ENCODE data around the gene VAV3. TPM values are rescaled to one million over a fixed set of nuclear protein-coding genes. Genes with fewer than 3 reads are reported as not detected.
A peak's percentile ranks its signal among the peaks of the same experiment; 100 is the strongest.

Gene VAV3
- total and polyA plus RNA-seq, 4 donors, result 1.7 to 14.4 (median 7.6) TPM

- peaks cover 0 to 12% (median 0%) of the 10 kb centered on the region in 5 donors for H3K4me1 ChIP-seq (ENCODE audit: control insufficient read depth in 5 of 5, insufficient read depth in 5 of 5, low read length in 5 of 5)
- ATAC-seq (ENCODE audit: insufficient read depth, low FRiP score) (no peak), DNase-seq (peak in 1 of 3 donors; percentile 18)
- TF ChIP-seq, protein P1, sequence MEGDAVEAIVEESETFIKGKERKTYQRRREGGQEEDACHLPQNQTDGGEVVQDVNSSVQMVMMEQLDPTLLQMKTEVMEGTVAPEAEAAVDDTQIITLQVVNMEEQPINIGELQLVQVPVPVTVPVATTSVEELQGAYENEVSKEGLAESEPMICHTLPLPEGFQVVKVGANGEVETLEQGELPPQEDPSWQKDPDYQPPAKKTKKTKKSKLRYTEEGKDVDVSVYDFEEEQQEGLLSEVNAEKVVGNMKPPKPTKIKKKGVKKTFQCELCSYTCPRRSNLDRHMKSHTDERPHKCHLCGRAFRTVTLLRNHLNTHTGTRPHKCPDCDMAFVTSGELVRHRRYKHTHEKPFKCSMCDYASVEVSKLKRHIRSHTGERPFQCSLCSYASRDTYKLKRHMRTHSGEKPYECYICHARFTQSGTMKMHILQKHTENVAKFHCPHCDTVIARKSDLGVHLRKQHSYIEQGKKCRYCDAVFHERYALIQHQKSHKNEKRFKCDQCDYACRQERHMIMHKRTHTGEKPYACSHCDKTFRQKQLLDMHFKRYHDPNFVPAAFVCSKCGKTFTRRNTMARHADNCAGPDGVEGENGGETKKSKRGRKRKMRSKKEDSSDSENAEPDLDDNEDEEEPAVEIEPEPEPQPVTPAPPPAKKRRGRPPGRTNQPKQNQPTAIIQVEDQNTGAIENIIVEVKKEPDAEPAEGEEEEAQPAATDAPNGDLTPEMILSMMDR (IDR thresholded peaks at IDR 0.05; ENCODE audit: control extremely low read depth, extremely low read depth), result no peak
- no peaks in the 10 kb centered on the region for H3K9me3 ChIP-seq (ENCODE audit: control insufficient read depth in 4 of 4, insufficient read depth in 3 of 4, low read length in 3 of 4)
- H3K27ac ChIP-seq (ENCODE audit: low read depth in 1 of 2, low read length in 1 of 2), result no peak overlapping the region
- WGBS, 2 donors, result 57 to 66% methylated on average over 6 of the region's 6 CpGs
- H3K9ac ChIP-seq (ENCODE audit: insufficient read depth in 1 of 2, low read length in 2 of 2), result no peak overlapping the region
- H3K27me3 ChIP-seq (ENCODE audit: control insufficient read depth in 3 of 3, insufficient read depth in 3 of 3, low read length in 2 of 3), result no peaks in the 10 kb centered on the region
- H3K36me3 ChIP-seq (ENCODE audit: control insufficient read depth in 4 of 4, insufficient read depth in 4 of 4, low read length in 4 of 4), result no peaks in the 10 kb centered on the region
- H3K4me3 ChIP-seq, result no peak overlapping the region
Observed at GRCh38 chr1:107535091-107535490, 429.9 kb downstream of the VAV3 start.

GRCh38 chr1:107534632-107535031 is 430.3 kb downstream of the VAV3 start:
- 94 to 96% methylated on average over 1 of the region's 1 CpG for whole genome bisulfite sequencing, 2 donors
- no peak overlapping the region for H3K4me3 ChIP-seq
- no peaks in the 10 kb centered on the region for H3K27me3 ChIP-seq (ENCODE audit: control insufficient read depth in 3 of 3, insufficient read depth in 3 of 3, low read length in 2 of 3)
- H3K27ac ChIP-seq (ENCODE audit: low read depth in 1 of 2, low read length in 1 of 2), result no peak overlapping the region
- no peak overlapping the region for H3K9ac ChIP-seq (ENCODE audit: insufficient read depth in 1 of 2, low read length in 2 of 2)
- no peak for ATAC-seq (ENCODE audit: insufficient read depth, low FRiP score)
- H3K9me3 ChIP-seq (ENCODE audit: control insufficient read depth in 4 of 4, insufficient read depth in 3 of 4, low read length in 3 of 4), result no peaks in the 10 kb centered on the region
- TF ChIP-seq, protein P1 (IDR thresholded peaks at IDR 0.05; ENCODE audit: control extremely low read depth, extremely low read depth), result no peak
- no peak for DNase-seq
- H3K4me1 ChIP-seq (ENCODE audit: control insufficient read depth in 5 of 5, insufficient read depth in 5 of 5, low read length in 5 of 5), result peaks cover 0 to 12% (median 0%) of the 10 kb centered on the region in 5 donors
- H3K36me3 ChIP-seq (ENCODE audit: control insufficient read depth in 4 of 4, insufficient read depth in 4 of 4, low read length in 4 of 4), result no peaks in the 10 kb centered on the region

DNA sequence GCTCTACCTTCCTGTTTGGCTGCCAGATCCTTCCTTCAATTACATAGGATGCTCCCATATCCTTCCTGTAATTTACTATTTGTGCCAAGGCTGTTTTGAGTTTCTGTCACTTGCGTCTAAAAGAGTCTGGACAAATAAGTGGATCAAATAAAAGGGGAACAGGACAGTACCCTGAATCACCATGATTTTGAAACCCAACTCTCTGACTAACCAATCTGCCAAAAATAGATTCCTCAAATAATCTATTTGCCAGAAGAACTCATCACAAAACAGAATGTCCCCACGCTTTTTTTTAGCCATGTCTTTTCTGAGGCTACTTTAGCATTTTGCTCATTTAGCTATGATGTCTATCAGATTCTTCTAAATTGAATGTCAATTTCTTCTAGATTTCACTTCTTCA is 431.5 kb downstream of the VAV3 start:
- H3K27me3 ChIP-seq (ENCODE audit: control insufficient read depth in 3 of 3, insufficient read depth in 3 of 3, low read length in 2 of 3), result no peaks in the 10 kb centered on the region
- H3K4me1 ChIP-seq (ENCODE audit: control insufficient read depth in 5 of 5, insufficient read depth in 5 of 5, low read length in 5 of 5), result peaks cover 0 to 16% (median 0%) of the 10 kb centered on the region in 5 donors
- H3K4me3 ChIP-seq, result no peak overlapping the region
- WGBS, 2 donors, result 70 to 77% methylated on average over 2 of the region's 2 CpGs
- no peak overlapping the region for H3K9ac ChIP-seq (ENCODE audit: insufficient read depth in 1 of 2, low read length in 2 of 2)
- no peak for DNase-seq
- ATAC-seq (ENCODE audit: insufficient read depth, low FRiP score), result no peak
- no peaks in the 10 kb centered on the region for H3K9me3 ChIP-seq (ENCODE audit: control insufficient read depth in 4 of 4, insufficient read depth in 3 of 4, low read length in 3 of 4)
- H3K36me3 ChIP-seq (ENCODE audit: control insufficient read depth in 4 of 4, insufficient read depth in 4 of 4, low read length in 4 of 4), result no peaks in the 10 kb centered on the region
- TF ChIP-seq, protein P1 (IDR thresholded peaks at IDR 0.05; ENCODE audit: control extremely low read depth, extremely low read depth), result no peak
- no peak overlapping the region for H3K27ac ChIP-seq (ENCODE audit: low read depth in 1 of 2, low read length in 1 of 2)

GRCh38 chr1:107532318-107532717 is 432.7 kb downstream of the VAV3 start:
- no peaks in the 10 kb centered on the region for H3K36me3 ChIP-seq (ENCODE audit: control insufficient read depth in 4 of 4, insufficient read depth in 4 of 4, low read length in 4 of 4)
- ATAC-seq (ENCODE audit: insufficient read depth, low FRiP score), result no peak
- WGBS, 2 donors, result 77 to 84% methylated on average over 5 of the region's 5 CpGs

More at GRCh38 chr1:107532318-107532717, 432.7 kb downstream of the VAV3 start:
- H3K27me3 ChIP-seq (ENCODE audit: control insufficient read depth in 3 of 3, insufficient read depth in 3 of 3, low read length in 2 of 3), result no peaks in the 10 kb centered on the region
- H3K4me1 ChIP-seq (ENCODE audit: control insufficient read depth in 5 of 5, insufficient read depth in 5 of 5, low read length in 5 of 5), result peaks cover 0 to 16% (median 0%) of the 10 kb centered on the region in 5 donors
- H3K9ac ChIP-seq (ENCODE audit: insufficient read depth in 1 of 2, low read length in 2 of 2), result no peak overlapping the region
- no peak overlapping the region for H3K4me3 ChIP-seq
- DNase-seq, result no peak
- H3K27ac ChIP-seq (ENCODE audit: low read depth in 1 of 2, low read length in 1 of 2), result no peak overlapping the region
- TF ChIP-seq, protein P1 (IDR thresholded peaks at IDR 0.05; ENCODE audit: control extremely low read depth, extremely low read depth), result no peak
- H3K9me3 ChIP-seq (ENCODE audit: control insufficient read depth in 4 of 4, insufficient read depth in 3 of 4, low read length in 3 of 4), result no peaks in the 10 kb centered on the region
